IMR-90 (cell line): Measurements from ENCODE around the gene LIPI.

Experiments
- BHLHE40 ChIP-seq: fragments of 150-350 bp; IDR thresholded peaks from 2 replicates; pipeline ENCODE4 v1.6.1; 2016; ENCODE audit warnings: mild to moderate bottlenecking, low read depth, low read length
- CEBPB ChIP-seq: IDR thresholded peaks from 2 replicates; pipeline ENCODE4 v1.6.1; 2012; ENCODE audit warnings: low read depth, low read length, improper control_type of control experiment
- FOS ChIP-seq: fragments of 150-350 bp; IDR thresholded peaks from 2 replicates; pipeline ENCODE4 v1.6.1; 2016; ENCODE audit warnings: low read depth, low read length
- MAFK ChIP-seq: IDR thresholded peaks from 2 replicates; pipeline ENCODE4 v1.6.1; 2012; ENCODE audit warnings: low read depth, low read length, improper control_type of control experiment
- NFE2L2 ChIP-seq: fragments of 150-350 bp; IDR thresholded peaks from 2 replicates; pipeline ENCODE4 v1.6.1; 2016; ENCODE audit warnings: low read depth, mild to moderate bottlenecking, low read length
- POLR2A ChIP-seq: IDR thresholded peaks from 2 replicates; pipeline ENCODE4 v1.6.1; 2012; ENCODE audit warnings: mild to moderate bottlenecking, low read depth, low read length
- RAD21 ChIP-seq: IDR thresholded peaks from 2 replicates; pipeline ENCODE4 v1.6.1; 2012; ENCODE audit warnings: low read length, improper control_type of control experiment
- RCOR1 ChIP-seq: IDR thresholded peaks from 2 replicates; pipeline ENCODE4 v1.6.1; 2012; ENCODE audit warnings: mild to moderate bottlenecking, low read length, improper control_type of control experiment; ENCODE audit not compliant: insufficient replicate concordance
- RFX5 ChIP-seq: IDR thresholded peaks from 2 replicates; pipeline ENCODE4 v1.8.0; 2012; ENCODE audit warnings: low read depth, mild to moderate bottlenecking, low read length, moderate library complexity
- SMC3 ChIP-seq: fragments of 150-350 bp; IDR thresholded peaks from 2 replicates; pipeline ENCODE4 v1.6.1; 2016; ENCODE audit warnings: low read depth, mild to moderate bottlenecking, antibody characterized with exemption, low read length, moderate library complexity
- TF ChIP-seq, protein P1 (sequence below): conservative IDR thresholded peaks from 2 replicates; pipeline ENCODE4 v1.5.1; 2012; ENCODE audit warnings: mild to moderate bottlenecking, low read depth, low read length, improper control_type of control experiment
- TF ChIP-seq, protein P2 (sequence below): fragments of 150-350 bp; IDR thresholded peaks from 2 replicates; pipeline ENCODE4 v1.6.1; 2016; ENCODE audit warnings: low read depth, mild to moderate bottlenecking, low read length, moderate library complexity, borderline replicate concordance
- TF ChIP-seq, protein P3 (sequence below): fragments of 150-350 bp; IDR thresholded peaks from 2 replicates; pipeline ENCODE4 v1.6.1; 2017; ENCODE audit warnings: mild to moderate bottlenecking, antibody characterized with exemption, low read length, low read depth

DNA sequence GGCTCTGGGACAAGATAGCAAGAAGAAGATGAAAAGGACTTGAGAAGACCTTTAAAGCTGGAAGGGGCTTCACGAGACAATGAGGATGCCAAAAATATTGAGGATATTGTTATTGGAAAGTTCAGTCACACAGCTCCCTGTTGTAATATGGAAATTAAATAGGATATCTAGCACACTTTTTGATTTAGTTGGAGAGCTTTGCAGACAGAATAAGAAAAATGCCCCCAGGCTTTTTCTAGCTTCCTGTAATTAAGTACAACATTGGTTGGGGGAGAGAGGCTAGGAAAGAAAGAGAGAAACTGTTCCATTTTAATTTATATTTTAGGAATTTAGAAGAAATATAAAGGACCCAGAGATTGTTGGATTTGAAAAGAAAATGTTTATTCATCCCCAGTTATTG lies 32.7 kb upstream of the LIPI start:
- TF ChIP-seq RCOR1, result no peak
- TF ChIP-seq SMC3, result no peak
- no peak for TF ChIP-seq RAD21
- TF ChIP-seq, protein P1, sequence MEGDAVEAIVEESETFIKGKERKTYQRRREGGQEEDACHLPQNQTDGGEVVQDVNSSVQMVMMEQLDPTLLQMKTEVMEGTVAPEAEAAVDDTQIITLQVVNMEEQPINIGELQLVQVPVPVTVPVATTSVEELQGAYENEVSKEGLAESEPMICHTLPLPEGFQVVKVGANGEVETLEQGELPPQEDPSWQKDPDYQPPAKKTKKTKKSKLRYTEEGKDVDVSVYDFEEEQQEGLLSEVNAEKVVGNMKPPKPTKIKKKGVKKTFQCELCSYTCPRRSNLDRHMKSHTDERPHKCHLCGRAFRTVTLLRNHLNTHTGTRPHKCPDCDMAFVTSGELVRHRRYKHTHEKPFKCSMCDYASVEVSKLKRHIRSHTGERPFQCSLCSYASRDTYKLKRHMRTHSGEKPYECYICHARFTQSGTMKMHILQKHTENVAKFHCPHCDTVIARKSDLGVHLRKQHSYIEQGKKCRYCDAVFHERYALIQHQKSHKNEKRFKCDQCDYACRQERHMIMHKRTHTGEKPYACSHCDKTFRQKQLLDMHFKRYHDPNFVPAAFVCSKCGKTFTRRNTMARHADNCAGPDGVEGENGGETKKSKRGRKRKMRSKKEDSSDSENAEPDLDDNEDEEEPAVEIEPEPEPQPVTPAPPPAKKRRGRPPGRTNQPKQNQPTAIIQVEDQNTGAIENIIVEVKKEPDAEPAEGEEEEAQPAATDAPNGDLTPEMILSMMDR, result no peak
- no peak for TF ChIP-seq NFE2L2
- no peak for TF ChIP-seq POLR2A
- TF ChIP-seq CEBPB, result no peak
- TF ChIP-seq FOS, result no peak
- TF ChIP-seq, protein P2, sequence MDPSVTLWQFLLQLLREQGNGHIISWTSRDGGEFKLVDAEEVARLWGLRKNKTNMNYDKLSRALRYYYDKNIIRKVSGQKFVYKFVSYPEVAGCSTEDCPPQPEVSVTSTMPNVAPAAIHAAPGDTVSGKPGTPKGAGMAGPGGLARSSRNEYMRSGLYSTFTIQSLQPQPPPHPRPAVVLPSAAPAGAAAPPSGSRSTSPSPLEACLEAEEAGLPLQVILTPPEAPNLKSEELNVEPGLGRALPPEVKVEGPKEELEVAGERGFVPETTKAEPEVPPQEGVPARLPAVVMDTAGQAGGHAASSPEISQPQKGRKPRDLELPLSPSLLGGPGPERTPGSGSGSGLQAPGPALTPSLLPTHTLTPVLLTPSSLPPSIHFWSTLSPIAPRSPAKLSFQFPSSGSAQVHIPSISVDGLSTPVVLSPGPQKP, result no peak
- TF ChIP-seq MAFK, result no peak
- no peak for TF ChIP-seq RFX5
- TF ChIP-seq, protein P3, sequence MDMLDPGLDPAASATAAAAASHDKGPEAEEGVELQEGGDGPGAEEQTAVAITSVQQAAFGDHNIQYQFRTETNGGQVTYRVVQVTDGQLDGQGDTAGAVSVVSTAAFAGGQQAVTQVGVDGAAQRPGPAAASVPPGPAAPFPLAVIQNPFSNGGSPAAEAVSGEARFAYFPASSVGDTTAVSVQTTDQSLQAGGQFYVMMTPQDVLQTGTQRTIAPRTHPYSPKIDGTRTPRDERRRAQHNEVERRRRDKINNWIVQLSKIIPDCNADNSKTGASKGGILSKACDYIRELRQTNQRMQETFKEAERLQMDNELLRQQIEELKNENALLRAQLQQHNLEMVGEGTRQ, result no peak
- TF ChIP-seq BHLHE40, result no peak
